K562 (cell line): ENCODE measurements around the gene PDE11A. TPM values are rescaled to one million over a fixed set of nuclear protein-coding genes. Genes with fewer than 3 reads are reported as not detected.

Experiments
- ATAC-seq: fragments of 200-7000 bp; cut with Tn5 transposase; 3 replicates; pipeline ENCODE4 v1.9.1; 2020; ENCODE audit warnings: moderate library complexity
- BruUV-seq: library from RNA; stranded (reverse); fragments of 400-500 nt; replicated peaks from 2 replicates; lab custom pipeline; 2021; lab: Mats Ljungman, UMichigan
- CTCF ChIA-PET: fragments of 300-600 bp; formaldehyde crosslinking; extraction: SDS; loops from one replicate; lab custom pipeline; 2021; ENCODE audit warnings: low intra/inter-chr PET ratio; lab: Yijun Ruan, JAX
- POLR2A ChIA-PET: fragments of 300-600, 350-650 bp; sonication (Branson Sonifier 250); formaldehyde crosslinking; extraction: SDS; loops from one replicate; lab custom pipeline; 2021; ENCODE audit warnings: antibody characterized with exemption, inconsistent platforms; lab: Yijun Ruan, JAX
- DNase-seq, 4 experiments: peaks; one replicate each; pipeline versions ENCODE4 v3.0.0 to v3.0.0-alpha.2; 2011 to 2018; ENCODE audit warnings: low spot score in 3 of 4, mixed read lengths in 3 of 4; ENCODE audit errors: extremely low read depth in 1 of 4
- FAIRE-seq: peaks from 2 replicates; lab custom pipeline; 2011; peaks lifted over from hg19 to GRCh38; lab: Jason Lieb, UNC
- H2AFZ ChIP-seq: 2 replicates; pipeline ENCODE4 v1.6.0; 2011; ENCODE audit warnings: low read depth, low read length, control low read depth, inconsistent platforms
- H3K27ac ChIP-seq: fragments of 200-600 bp; 3 replicates; pipeline ENCODE4 v1.8.0; 2011; ENCODE audit warnings: low read depth, mild to moderate bottlenecking, control low read depth, inconsistent platforms, low read length, moderate library complexity, mixed read lengths; ENCODE audit errors: extremely low read depth
- H3K27me3 ChIP-seq, 2 experiments: fragments of 300-600 bp in 1 of 2; 2 replicates in 1 of 2; 3 replicates in 1 of 2; pipeline versions ENCODE4 v1.6.0 to v1.8.0; 2011; ENCODE audit warnings: inconsistent platforms in 2 of 2, low read length in 2 of 2, mild to moderate bottlenecking in 1 of 2, mixed read lengths in 1 of 2, moderate library complexity in 1 of 2; ENCODE audit not compliant: control insufficient read depth in 2 of 2, insufficient read depth in 2 of 2
- H3K36me3 ChIP-seq: fragments of 300-600 bp; 3 replicates; pipeline ENCODE4 v1.8.0; 2011; ENCODE audit warnings: mild to moderate bottlenecking, low read length, inconsistent platforms; ENCODE audit not compliant: control insufficient read depth, insufficient read depth
- H3K4me1 ChIP-seq, 2 experiments: fragments of 200-600 bp in 1 of 2; replicated peaks in 1 of 2; 2 replicates in 1 of 2; 3 replicates in 1 of 2; pipeline versions ENCODE4 v1.5.1 to v1.8.0; 2011; ENCODE audit warnings: inconsistent platforms in 2 of 2, low read length in 2 of 2, mild to moderate bottlenecking in 1 of 2, mixed read lengths in 1 of 2, moderate library complexity in 1 of 2; ENCODE audit not compliant: control insufficient read depth in 2 of 2, insufficient read depth in 2 of 2
- H3K4me2 ChIP-seq: 2 replicates; pipeline ENCODE4 v1.6.1; 2011; ENCODE audit warnings: low read length, control low read depth, inconsistent platforms, mixed read lengths; ENCODE audit not compliant: insufficient read depth
- H3K4me3 ChIP-seq: fragments of 200-600 bp; sonication (generic), shearing (Covaris generic); 2 replicates; pipeline ENCODE4 v1.5.1; 2016; ENCODE audit warnings: control low read depth, inconsistent platforms
- H3K79me2 ChIP-seq: fragments of 200-600 bp; 3 replicates; pipeline ENCODE4 v1.8.0; 2011; ENCODE audit warnings: low read length, inconsistent platforms; ENCODE audit not compliant: control insufficient read depth, insufficient read depth
- H3K9ac ChIP-seq, 2 experiments: 2 replicates each; pipeline versions ENCODE4 v1.6.0 to v1.6.1; 2011; ENCODE audit warnings: low read depth in 2 of 2, low read length in 2 of 2, control low read depth in 1 of 2, inconsistent platforms in 1 of 2, mild to moderate bottlenecking in 1 of 2, mixed read lengths in 1 of 2; ENCODE audit not compliant: insufficient read depth in 1 of 2
- H3K9me1 ChIP-seq: one replicate; pipeline ENCODE4 v1.6.0; 2011; ENCODE audit warnings: inconsistent platforms, mild to moderate bottlenecking, low read length, moderate library complexity; ENCODE audit not compliant: control insufficient read depth, insufficient read depth
- H3K9me3 ChIP-seq: replicated peaks from 2 replicates; pipeline ENCODE4 v1.5.1; 2011; ENCODE audit warnings: low read depth, low read length, inconsistent platforms; ENCODE audit not compliant: control insufficient read depth, insufficient read depth
- H4K20me1 ChIP-seq: replicated peaks from 2 replicates; pipeline ENCODE4 v1.6.1; 2011; ENCODE audit warnings: low read length, inconsistent platforms, mixed read lengths; ENCODE audit not compliant: control insufficient read depth, insufficient read depth
- CBX3 ChIP-seq, 2 experiments: IDR thresholded peaks; 1 replicate in 1 of 2; 2 replicates in 1 of 2; pipeline ENCODE4 v1.6.1; 2012; ENCODE audit warnings: inconsistent platforms in 2 of 2, low read length in 2 of 2, borderline replicate concordance in 1 of 2, control low read depth in 1 of 2
- FOXA3 ChIP-seq, 2 experiments: fragments of 450-650 bp in 1 of 2; sonication (generic) in 1 of 2; formaldehyde crosslinking; IDR thresholded peaks in 1 of 2; conservative IDR thresholded peaks in 1 of 2; 2 replicates each; pipeline versions ENCODE4 v1.4.0 to v1.8.0; 2020 to 2022; ENCODE audit warnings: mild to moderate bottlenecking in 2 of 2, missing genetic modification reagents in 1 of 2
- FOXP4 ChIP-seq: sonication (generic); formaldehyde crosslinking; IDR thresholded peaks from 2 replicates; pipeline ENCODE4 v1.8.0; 2022; ENCODE audit warnings: mild to moderate bottlenecking, missing genetic modification reagents, borderline replicate concordance
- MAX ChIP-seq: sonication (generic); formaldehyde crosslinking; IDR thresholded peaks from 2 replicates; pipeline ENCODE4 v1.9.0; 2022; ENCODE audit warnings: mild to moderate bottlenecking, missing genetic modification reagents
- SLC30A9 ChIP-seq: fragments of 250-450 bp; sonication (Bioruptor Pico); IDR thresholded peaks from 2 replicates; pipeline ENCODE4 v1.8.0; 2022; ENCODE audit warnings: mild to moderate bottlenecking, moderate library complexity
- ZNF280B ChIP-seq: fragments of 250-450 bp; sonication (Bioruptor Pico); IDR thresholded peaks from 2 replicates; pipeline ENCODE4 v1.5.1; 2021; ENCODE audit warnings: mild to moderate bottlenecking
- ZNF431 ChIP-seq: sonication (generic); formaldehyde crosslinking; IDR thresholded peaks from 2 replicates; pipeline ENCODE4 v1.8.0; 2022; ENCODE audit warnings: mild to moderate bottlenecking, missing genetic modification reagents
- ZNF707 ChIP-seq: fragments of 250-450 bp; sonication (Bioruptor Pico); conservative IDR thresholded peaks from 2 replicates; pipeline ENCODE4 v1.8.0; 2022; ENCODE audit warnings: inconsistent platforms, mild to moderate bottlenecking, moderate library complexity
- WGBS: fragments of 100-300 bp; shearing (Covaris generic); methylation state at CpG from one replicate; pipeline ENCODE4 v1.1.6; 2016; ENCODE audit warnings: low coverage, mixed read lengths; ENCODE audit not compliant: insufficient coverage; ENCODE audit errors: missing lambda C conversion rate; 5-methylcytosine and 5-hydroxymethylcytosine counted together
- in situ Hi-C: fragments of 300-500 bp; cut with MboI; formaldehyde crosslinking; loops from 4 replicates; pipeline ENCODE4 v1.15.0; 2018; ENCODE audit warnings: inconsistent platforms, mixed read lengths
- intact Hi-C: fragments of 100-400 bp; cut with micrococcal nuclease; formaldehyde crosslinking; loops from 2 replicates; pipeline ENCODE4 v1.14.2; 2022
- polyA plus RNA-seq, 8 experiments: library from polyadenylated mRNA; depleted of rRNA in 4 of 8; stranded (reverse) in 5 of 8; unstranded in 3 of 8; fragments of >200 nt; fragmentation: Nextera tagmentation in 2 of 8; fragmentation: Illumina TruSeq in 1 of 8; extraction: Ambion mirVana in 2 of 8; extraction: Trizol in 1 of 8; gene quantifications; 2 replicates each; pipeline versions ENCODE4 v1.2.1 to v1.2.3, GENCODE V29; 2011 to 2014; ENCODE audit warnings: inconsistent platforms in 1 of 8, missing spikeins in 1 of 8
- total RNA-seq, 7 experiments: library from RNA; depleted of rRNA in 6 of 7; stranded (reverse); fragments of >200 nt in 6 of 7; fragmentation: Illumina TruSeq in 2 of 7; extraction: Trizol in 2 of 7; gene quantifications; 2 replicates each; pipeline versions ENCODE4 v1.2.1 to v1.2.3, GENCODE V29; 2011 to 2021; ENCODE audit warnings: low replicate concordance in 1 of 7
- TF ChIP-seq, protein P1 (sequence below): fragments of 250-450 bp; sonication (Bioruptor Pico); IDR thresholded peaks from 2 replicates; pipeline ENCODE4 v1.5.0; 2022; ENCODE audit warnings: mild to moderate bottlenecking
- TF ChIP-seq, protein P2 (sequence below), 2 experiments: fragments of 250-450 bp in 1 of 2; fragments of 450-650 bp in 1 of 2; sonication (Bioruptor Pico) in 1 of 2; IDR thresholded peaks; 2 replicates each; pipeline versions ENCODE4 v1.6.1 to v1.8.0; 2016 to 2021; ENCODE audit warnings: mild to moderate bottlenecking in 2 of 2, moderate library complexity in 2 of 2, missing compliant biosample characterization in 1 of 2, missing genetic modification characterization in 1 of 2

The PDE11A gene
- total and polyA plus RNA-seq, 9 of the 15 experiments (the other 6 are each of a cell fraction or from before 2014, with no cell fraction given) = 3.2 to 22.1 (median 5.7) TPM

DNA sequence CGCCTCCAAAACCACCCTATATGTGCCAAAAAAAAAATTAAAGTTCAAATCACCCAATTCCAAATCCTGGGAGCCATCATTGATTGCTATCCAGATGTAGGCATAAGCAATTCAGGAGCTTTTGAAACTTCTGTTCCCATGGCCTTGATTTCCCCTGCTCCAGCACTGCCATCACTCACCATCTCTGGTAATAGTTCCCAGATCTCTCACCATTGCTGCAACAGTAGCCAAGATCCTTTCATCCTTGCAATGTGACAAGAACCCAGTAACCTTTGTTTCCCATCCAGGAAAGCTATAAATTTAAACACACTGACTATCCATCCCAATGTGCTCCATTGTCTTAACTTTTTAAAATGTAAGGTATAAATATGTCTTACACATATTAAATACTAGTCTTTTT lies 155.4 kb downstream of the PDE11A start:
- H4K20me1 ChIP-seq = no peaks in the 10 kb centered on the region
- H3K9ac ChIP-seq = no peak overlapping the region
- intact Hi-C loops (no loop called here), in situ Hi-C loops (no loop called here)
- H3K36me3 ChIP-seq = no peaks in the 10 kb centered on the region
- no peak for FAIRE-seq
- no peak overlapping the region for H3K4me2 ChIP-seq
- H2AFZ ChIP-seq = no peak overlapping the region
- H3K27me3 ChIP-seq = no peaks in the 10 kb centered on the region; a peak in 1 of 5 replicates
- H3K4me3 ChIP-seq = no peak overlapping the region
- no peak overlapping the region for H3K27ac ChIP-seq
- WGBS = 0% methylated on average over 1 of the region's 1 CpG
- H3K79me2 ChIP-seq = no peaks in the 10 kb centered on the region
- ChIA-PET POLR2A (no interaction called here), CTCF (no interaction called here)
- H3K9me1 ChIP-seq = no peaks in the 10 kb centered on the region
- no peaks in the 10 kb centered on the region for H3K4me1 ChIP-seq
- DNase-seq = no peak
- BruUV-seq = no TSS peak
- no peak for ATAC-seq
- H3K9me3 ChIP-seq = no peaks in the 10 kb centered on the region
- TF ChIP-seq CBX3 (IDR thresholded peaks at IDR 0.05; ENCODE audit: borderline replicate concordance in 1 of 2, low read length in 2 of 2) = no peak
- no peak for TF ChIP-seq SLC30A9 (CRISPR knock-in tag)
- TF ChIP-seq, protein P1, sequence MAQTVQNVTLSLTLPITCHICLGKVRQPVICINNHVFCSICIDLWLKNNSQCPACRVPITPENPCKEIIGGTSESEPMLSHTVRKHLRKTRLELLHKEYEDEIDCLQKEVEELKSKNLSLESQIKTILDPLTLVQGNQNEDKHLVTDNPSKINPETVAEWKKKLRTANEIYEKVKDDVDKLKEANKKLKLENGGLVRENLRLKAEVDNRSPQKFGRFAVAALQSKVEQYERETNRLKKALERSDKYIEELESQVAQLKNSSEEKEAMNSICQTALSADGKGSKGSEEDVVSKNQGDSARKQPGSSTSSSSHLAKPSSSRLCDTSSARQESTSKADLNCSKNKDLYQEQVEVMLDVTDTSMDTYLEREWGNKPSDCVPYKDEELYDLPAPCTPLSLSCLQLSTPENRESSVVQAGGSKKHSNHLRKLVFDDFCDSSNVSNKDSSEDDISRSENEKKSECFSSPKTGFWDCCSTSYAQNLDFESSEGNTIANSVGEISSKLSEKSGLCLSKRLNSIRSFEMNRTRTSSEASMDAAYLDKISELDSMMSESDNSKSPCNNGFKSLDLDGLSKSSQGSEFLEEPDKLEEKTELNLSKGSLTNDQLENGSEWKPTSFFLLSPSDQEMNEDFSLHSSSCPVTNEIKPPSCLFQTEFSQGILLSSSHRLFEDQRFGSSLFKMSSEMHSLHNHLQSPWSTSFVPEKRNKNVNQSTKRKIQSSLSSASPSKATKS (CRISPR knock-in tag) = no peak
- TF ChIP-seq, protein P2, sequence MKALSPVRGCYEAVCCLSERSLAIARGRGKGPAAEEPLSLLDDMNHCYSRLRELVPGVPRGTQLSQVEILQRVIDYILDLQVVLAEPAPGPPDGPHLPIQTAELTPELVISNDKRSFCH (CRISPR knock-in tag; IDR thresholded peaks at IDR 0.05) = no peak
- TF ChIP-seq, protein P2 (tag; IDR thresholded peaks at IDR 0.05) = no peak
- TF ChIP-seq ZNF707 (CRISPR knock-in tag) = no peak
- no peak for TF ChIP-seq ZNF280B
- no peak for TF ChIP-seq ZNF431 (CRISPR knock-in tag)
- no peak for TF ChIP-seq FOXP4 (CRISPR knock-in tag)
- no peak for TF ChIP-seq MAX (CRISPR knock-in tag)
- no peak for TF ChIP-seq FOXA3 (CRISPR knock-in tag; conservative IDR thresholded peaks at IDR 0.05 in 1 of 2, IDR thresholded peaks at IDR 0.05 in 1 of 2)
